SU-DHL-6 (cell line): Measurements from ENCODE around the gene ITPA.

Source experiments
- H2AFZ ChIP-seq: fragments of 200-600 bp; sonication (generic); 2 replicates; pipeline ENCODE4 v1.6.1; 2014; ENCODE audit warnings: low read depth, mild to moderate bottlenecking, moderate library complexity, mixed read lengths, antibody characterized with exemption, low read length; ENCODE audit not compliant: severe bottlenecking
- H3F3A ChIP-seq: fragments of 200-600 bp; shearing (Covaris generic); 2 replicates; pipeline ENCODE4 v1.6.0; 2016; ENCODE audit warnings: antibody characterized with exemption, mild to moderate bottlenecking; ENCODE audit not compliant: insufficient read depth
- H3K27ac ChIP-seq: fragments of 200-600 bp; sonication (generic); 2 replicates; pipeline ENCODE4 v1.5.1; 2016; ENCODE audit warnings: low read depth, mild to moderate bottlenecking, low read length, moderate library complexity, mixed read lengths
- H3K27me3 ChIP-seq: fragments of 200-600 bp; sonication (generic), shearing (Covaris generic); 2 replicates; pipeline ENCODE4 v1.6.0; 2014; ENCODE audit warnings: mild to moderate bottlenecking, low read length
- H3K36me3 ChIP-seq: fragments of 200-600 bp; sonication (generic); 2 replicates; pipeline ENCODE4 v1.6.1; 2014; ENCODE audit warnings: mild to moderate bottlenecking, low read length, mixed read lengths
- H3K4me2 ChIP-seq: fragments of 300-600, 200-600 bp; shearing (Covaris generic), sonication (generic); 2 replicates; pipeline ENCODE4 v1.6.0; 2014; ENCODE audit warnings: low read length, low read depth, mild to moderate bottlenecking; ENCODE audit not compliant: poor library complexity, severe bottlenecking
- H3K4me3 ChIP-seq: fragments of 200-600 bp; sonication (generic); 2 replicates; pipeline ENCODE4 v1.5.1; 2014; ENCODE audit warnings: antibody characterized with exemption, low read length, mild to moderate bottlenecking, mixed read lengths; ENCODE audit not compliant: insufficient read depth, poor library complexity, severe bottlenecking
- H3K79me2 ChIP-seq: fragments of 200-600 bp; sonication (generic); 2 replicates; pipeline ENCODE4 v1.6.1; 2014; ENCODE audit warnings: mild to moderate bottlenecking, low read length, moderate library complexity; ENCODE audit not compliant: insufficient read depth
- H3K9ac ChIP-seq: fragments of 200-600 bp; sonication (generic); 2 replicates; pipeline ENCODE4 v1.7.0; 2014; ENCODE audit warnings: mild to moderate bottlenecking, low read length
- H3K9me2 ChIP-seq: fragments of 200-600 bp; sonication (generic); replicated peaks from 2 replicates; pipeline ENCODE4 v1.6.1; 2014; ENCODE audit warnings: low read length; ENCODE audit not compliant: insufficient read depth
- H3K9me3 ChIP-seq: fragments of 200-600 bp; sonication (generic); 2 replicates; pipeline ENCODE4 v1.6.1; 2014; ENCODE audit warnings: low read length, mixed read lengths; ENCODE audit not compliant: insufficient read depth
- H4K20me1 ChIP-seq: fragments of 200-600 bp; sonication (generic); 2 replicates; pipeline ENCODE4 v1.6.1; 2014; ENCODE audit warnings: low read depth, mild to moderate bottlenecking, antibody characterized with exemption, low read length, moderate library complexity, mixed read lengths
- CTCF ChIP-seq: fragments of 200-600 bp; sonication (generic); IDR thresholded peaks from one replicate; pipeline ENCODE4 v1.5.1; 2017; ENCODE audit warnings: antibody characterized with exemption, mild to moderate bottlenecking, low read length, moderate library complexity; ENCODE audit not compliant: insufficient read depth, poor library complexity, severe bottlenecking
- EZH2phosphoT487 ChIP-seq: fragments of 200-600 bp; sonication (generic), shearing (Covaris generic); conservative IDR thresholded peaks from 2 replicates; pipeline ENCODE4 v1.6.1; 2018; ENCODE audit warnings: mild to moderate bottlenecking, antibody characterized with exemption, low read length, moderate library complexity, mixed read lengths

Gene ITPA

DNA sequence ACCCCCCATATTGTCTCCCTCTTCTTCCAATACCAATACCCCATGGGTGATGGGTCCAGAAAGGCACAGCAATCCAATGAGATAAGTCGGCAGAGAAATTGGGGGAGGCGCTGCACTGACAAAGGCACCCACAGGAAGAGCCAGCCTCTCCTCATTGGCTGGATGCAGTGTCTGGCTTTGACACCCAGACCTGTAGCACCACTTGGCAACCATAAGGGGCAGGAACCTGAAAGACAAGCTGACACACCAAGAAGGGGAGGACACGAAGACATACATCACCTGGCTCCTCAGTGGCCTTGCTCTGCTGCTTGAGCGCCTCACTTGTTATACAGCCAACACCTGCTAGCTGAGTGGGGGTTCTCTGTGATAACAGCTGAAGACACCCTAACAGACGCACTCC is 49.1 kb downstream of the ITPA start:
- H3K9ac ChIP-seq = no peak overlapping the region
- H3K79me2 ChIP-seq = no peaks in the 10 kb centered on the region
- H3K27ac ChIP-seq = no peak overlapping the region
- no peak overlapping the region for H3K4me3 ChIP-seq
- H4K20me1 ChIP-seq = no peaks in the 10 kb centered on the region
- H3K27me3 ChIP-seq = no peaks in the 10 kb centered on the region
- no peaks in the 10 kb centered on the region for H3K36me3 ChIP-seq
- no peak overlapping the region for H2AFZ ChIP-seq
- no peaks in the 10 kb centered on the region for H3K9me2 ChIP-seq
- no peaks in the 10 kb centered on the region for H3K9me3 ChIP-seq
- H3F3A ChIP-seq = no peaks in the 10 kb centered on the region
- no peak overlapping the region for H3K4me2 ChIP-seq
- TF ChIP-seq CTCF (no peak), EZH2phosphoT487 (no peak)

DNA sequence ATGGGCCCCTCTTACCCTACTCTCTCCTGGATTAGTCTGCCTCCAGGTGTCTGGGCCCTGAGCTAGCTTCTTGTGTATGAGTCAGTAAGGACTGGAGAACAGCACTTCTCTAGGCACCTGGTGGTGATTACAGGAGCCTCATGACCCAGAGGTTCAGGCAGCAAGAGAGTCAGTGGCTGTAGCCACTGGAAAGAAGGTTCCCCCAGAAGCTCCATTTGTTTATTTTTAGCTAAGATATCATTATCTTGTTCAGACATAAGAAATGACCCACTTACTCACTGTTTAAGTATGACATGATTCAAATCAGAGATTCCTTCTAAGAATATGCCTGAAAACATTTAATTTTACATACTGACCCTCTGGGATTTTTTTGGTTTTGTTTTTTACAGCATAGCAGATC is 53.3 kb downstream of the ITPA start:
- H3K79me2 ChIP-seq = no peaks in the 10 kb centered on the region
- no peaks in the 10 kb centered on the region for H3F3A ChIP-seq
- no peaks in the 10 kb centered on the region for H4K20me1 ChIP-seq
- no peaks in the 10 kb centered on the region for H3K27me3 ChIP-seq
- no peaks in the 10 kb centered on the region for H3K9me3 ChIP-seq
- TF ChIP-seq EZH2phosphoT487 = no peak
- no peak for TF ChIP-seq CTCF
- no peaks in the 10 kb centered on the region for H3K9me2 ChIP-seq
- no peak overlapping the region for H3K9ac ChIP-seq
- no peak overlapping the region for H3K4me2 ChIP-seq
- no peak overlapping the region for H2AFZ ChIP-seq
- no peaks in the 10 kb centered on the region for H3K36me3 ChIP-seq
- no peak overlapping the region for H3K27ac ChIP-seq
- H3K4me3 ChIP-seq = no peak overlapping the region

DNA sequence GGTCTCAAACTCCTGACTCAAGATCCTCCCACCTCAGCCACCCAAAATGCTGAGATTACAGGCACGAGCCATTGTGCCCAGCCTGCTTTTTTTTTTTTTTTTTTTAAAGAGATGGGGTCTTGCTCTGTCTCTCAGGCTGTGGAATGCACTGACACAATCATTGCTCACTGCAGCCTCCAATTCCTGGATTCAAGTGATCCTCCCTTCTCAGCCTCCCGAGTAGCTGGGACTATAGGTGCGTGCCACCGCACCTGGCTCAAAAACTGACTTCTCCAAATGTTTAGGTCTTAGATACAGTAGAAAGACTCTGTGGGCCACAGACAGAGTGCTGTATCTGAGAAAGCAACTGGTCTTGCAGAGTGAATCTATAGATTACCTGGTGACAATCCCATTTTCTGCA is 60.8 kb downstream of the ITPA start:
- Histone ChIP-seq H3K27me3 (no peaks in the 10 kb centered on the region), H3K36me3 (no peaks in the 10 kb centered on the region), H3K4me2 (no peak overlapping the region), H4K20me1 (no peaks in the 10 kb centered on the region), H3K9me2 (no peaks in the 10 kb centered on the region), H3K4me3 (no peak overlapping the region), H2AFZ (no peak overlapping the region), H3K9me3 (no peaks in the 10 kb centered on the region), H3F3A (no peaks in the 10 kb centered on the region), H3K79me2 (no peaks in the 10 kb centered on the region), H3K27ac (no peak overlapping the region), H3K9ac (no peak overlapping the region)
- no peak for TF ChIP-seq EZH2phosphoT487
- no peak for TF ChIP-seq CTCF

DNA sequence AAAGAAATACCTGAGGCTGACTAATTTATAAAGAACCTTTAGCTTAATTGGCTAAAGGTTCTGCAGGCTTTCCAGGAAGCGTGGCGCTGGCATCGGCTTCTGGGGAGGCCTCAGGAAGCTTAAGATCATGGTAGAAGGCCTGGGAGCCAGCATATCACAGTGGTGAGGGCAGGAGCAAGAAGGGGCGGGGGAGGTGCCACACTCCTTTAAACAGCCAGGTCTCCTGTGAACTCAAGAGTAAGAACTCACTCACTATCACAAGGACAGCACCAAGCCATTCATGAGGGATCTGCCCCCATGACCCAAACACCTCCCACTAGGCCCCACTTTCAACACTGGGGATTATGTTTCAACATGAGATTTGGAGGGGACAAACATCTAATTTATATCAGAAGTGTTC is 64.1 kb downstream of the ITPA start:
- Histone ChIP-seq H2AFZ (no peak overlapping the region), H3K9me3 (no peaks in the 10 kb centered on the region), H3K9me2 (no peaks in the 10 kb centered on the region), H4K20me1 (no peaks in the 10 kb centered on the region), H3K4me3 (no peak overlapping the region), H3K27ac (no peak overlapping the region), H3K9ac (no peak overlapping the region), H3K4me2 (no peak overlapping the region), H3K36me3 (no peaks in the 10 kb centered on the region), H3F3A (no peaks in the 10 kb centered on the region), H3K79me2 (no peaks in the 10 kb centered on the region), H3K27me3 (no peaks in the 10 kb centered on the region)
- no peak for TF ChIP-seq EZH2phosphoT487
- TF ChIP-seq CTCF = no peak
